Inferior parietal cortex (tissue), 1 donor: Measurements from ENCODE around the gene SPINT4.
"Not testable (repeated sequence)": the region's sequence is repeated elsewhere in the genome, so short reads cannot be mapped to it uniquely, and the experiment has no call there.

Experiments
- DNase-seq: peaks from one replicate; pipeline ENCODE4 v3.0.0-alpha.2; 2016; ENCODE audit errors: extremely low spot score

Gene SPINT4

DNA sequence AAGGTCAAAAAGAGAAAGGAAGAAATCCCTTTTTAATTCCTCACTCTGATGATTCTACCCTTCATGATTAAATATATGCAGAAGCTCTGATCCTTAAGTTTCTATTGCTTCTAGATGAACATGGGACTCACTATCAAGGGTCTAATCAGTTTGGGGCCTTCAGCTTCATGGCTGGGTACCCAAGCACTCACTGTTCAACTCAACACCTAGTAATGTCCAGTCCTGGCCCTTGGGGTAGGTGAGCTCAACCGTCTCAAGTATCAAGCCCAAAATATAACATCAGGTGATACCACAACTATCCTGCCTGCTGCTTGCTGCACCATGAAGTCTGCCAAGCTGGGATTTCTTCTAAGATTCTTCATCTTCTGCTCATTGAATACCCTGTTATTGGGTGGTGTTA lies at the start of gene SPINT4:
SPINT4 (plus strand) TSS at position 301 of the 400 bp plus-strand sequence; CDS start at position 322, 21 bp downstream.
- DNase-seq: no peak

DNA sequence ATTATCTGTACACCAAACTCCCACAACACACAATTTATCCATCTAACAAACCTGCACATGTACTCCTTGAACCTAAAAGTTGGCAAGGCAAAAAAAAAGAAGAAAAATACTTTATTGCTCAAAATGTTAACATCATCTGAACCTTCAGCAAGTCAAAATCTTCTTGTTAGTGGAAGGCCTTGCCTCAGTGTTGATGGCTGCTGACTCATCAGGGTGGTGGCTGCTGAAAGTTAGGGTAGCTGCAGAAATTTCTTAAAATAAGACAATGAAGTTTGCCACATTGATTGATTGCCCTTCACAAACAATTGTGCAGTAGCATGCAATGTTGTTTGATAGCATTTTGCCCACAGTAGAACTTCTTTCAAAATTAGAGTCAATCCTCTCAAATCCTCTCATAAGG lies 49.4 kb upstream of the SPINT4 start:
- DNase-seq: no peak

DNA sequence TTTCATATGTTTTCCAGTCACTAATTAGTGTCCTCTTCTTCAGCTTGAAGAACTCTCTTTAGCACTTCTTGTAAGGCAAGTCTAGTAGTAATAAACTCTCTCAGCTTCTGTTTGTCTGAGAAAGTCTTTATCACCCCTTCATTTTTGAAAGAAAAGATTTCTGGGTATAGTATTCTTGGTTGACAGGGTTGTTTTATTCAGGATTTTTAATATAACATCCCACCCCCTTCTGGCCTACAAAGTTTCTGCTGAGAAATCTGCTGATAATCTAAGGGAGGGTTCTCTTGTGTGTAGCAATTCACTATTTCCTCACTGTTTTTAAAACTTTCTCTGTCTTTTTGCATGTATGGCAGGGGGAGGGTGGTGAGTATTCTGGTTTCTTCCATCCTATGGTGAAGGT lies 42.5 kb upstream of the SPINT4 start:
- DNase-seq: no peak

DNA sequence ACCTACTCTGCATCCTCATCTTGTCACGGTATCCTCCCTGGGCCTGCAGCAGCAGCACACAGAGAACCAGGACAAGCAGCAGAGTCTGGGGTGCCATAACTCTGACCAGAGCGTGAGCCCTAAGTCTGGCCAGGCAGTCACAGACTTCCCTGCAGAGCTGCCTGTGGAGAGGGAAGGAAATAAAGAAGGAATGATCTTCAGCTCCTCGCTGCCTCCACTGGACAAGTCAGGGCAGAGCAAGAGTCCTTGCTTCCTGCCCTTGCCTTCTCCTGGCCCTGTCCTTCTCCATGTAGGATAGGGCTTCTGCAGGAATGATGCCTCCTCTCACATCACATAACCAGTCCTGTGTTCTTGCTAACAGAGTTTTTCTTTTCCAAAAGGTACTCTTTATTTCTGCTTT lies 36.3 kb upstream of the SPINT4 start:
- no peak for DNase-seq

DNA sequence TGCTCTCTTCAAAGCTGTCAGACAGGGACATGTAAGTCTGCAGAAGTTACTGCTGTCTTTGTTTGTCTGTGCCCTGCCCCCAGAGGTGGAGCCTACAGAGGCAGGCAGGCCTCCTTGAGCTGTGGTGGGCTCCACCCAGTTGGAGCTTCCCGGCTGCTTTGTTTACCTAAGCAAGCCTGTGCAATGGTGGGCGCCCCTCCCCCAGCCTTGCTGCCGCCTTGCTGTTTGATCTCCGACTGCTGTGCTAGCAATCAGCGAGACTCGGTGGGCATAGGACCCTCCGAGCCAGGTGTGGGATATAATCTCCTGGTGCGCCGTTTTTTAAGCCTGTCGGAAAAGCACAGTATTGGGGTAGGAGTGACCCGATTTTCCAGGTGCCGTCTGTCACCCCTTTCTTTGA lies 28.8 kb upstream of the SPINT4 start:
- not testable (repeated sequence) for DNase-seq

DNA sequence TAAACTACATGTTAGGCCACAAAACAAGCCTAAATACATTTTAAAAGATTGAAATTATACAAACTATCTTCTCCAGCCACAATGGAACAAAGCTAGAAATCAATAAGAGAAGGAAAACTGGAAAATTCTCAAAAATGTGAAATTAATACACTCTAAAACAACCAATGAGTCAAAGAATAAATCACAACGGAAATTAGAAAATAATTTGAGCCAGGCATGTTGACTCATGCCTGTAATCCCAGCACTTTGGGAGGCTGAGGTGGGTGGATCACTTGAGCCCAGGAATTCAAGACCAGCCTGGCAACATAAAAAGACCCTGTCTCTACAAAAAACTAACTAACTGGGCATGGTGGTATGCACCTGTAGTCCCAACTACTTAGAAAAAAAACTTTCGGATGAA lies 26.7 kb upstream of the SPINT4 start:
- no peak for DNase-seq

DNA sequence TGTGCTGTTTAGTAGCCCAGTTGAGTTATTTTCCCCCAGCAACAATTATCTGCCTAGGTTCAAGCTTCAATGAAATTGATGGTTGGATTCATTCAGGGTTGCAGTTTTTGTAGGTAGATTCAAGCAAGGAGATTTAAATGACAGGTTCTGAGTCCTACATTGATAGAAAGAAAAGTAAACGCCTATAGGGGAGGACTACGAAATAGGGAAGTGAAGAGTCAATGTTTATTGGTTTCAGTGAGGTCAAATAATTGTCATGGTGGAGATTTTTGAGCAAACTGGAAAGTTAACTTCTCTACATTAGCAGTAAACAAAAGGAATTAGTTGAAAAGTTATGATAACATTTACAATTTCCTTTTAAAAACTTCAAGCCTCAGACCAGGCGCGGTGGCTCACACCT lies 21.0 kb upstream of the SPINT4 start:
- no peak for DNase-seq

DNA sequence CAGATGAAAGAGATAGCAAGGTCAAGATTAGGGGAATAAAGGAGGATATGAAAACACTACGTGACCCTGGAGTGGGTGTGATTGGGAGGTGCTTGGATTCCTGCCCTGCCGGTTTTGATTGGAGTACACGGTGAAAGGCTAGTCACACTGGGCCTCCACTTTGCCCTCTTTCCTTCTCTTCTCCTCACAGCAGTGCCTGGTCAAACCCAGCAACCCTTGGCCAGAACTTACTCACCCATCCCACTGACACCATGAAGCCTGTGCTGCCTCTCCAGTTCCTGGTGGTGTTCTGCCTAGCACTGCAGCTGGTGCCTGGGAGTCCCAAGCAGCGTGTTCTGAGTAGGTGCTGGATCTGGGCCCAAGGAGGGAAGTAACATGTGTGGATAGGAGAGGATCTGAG lies 20.3 kb upstream of the SPINT4 start, which contains the start of gene WFDC13:
WFDC13 (plus strand) TSS at position 166 of the 400 bp plus-strand sequence; CDS start at position 252, 86 bp downstream.
- no peak for DNase-seq

DNA sequence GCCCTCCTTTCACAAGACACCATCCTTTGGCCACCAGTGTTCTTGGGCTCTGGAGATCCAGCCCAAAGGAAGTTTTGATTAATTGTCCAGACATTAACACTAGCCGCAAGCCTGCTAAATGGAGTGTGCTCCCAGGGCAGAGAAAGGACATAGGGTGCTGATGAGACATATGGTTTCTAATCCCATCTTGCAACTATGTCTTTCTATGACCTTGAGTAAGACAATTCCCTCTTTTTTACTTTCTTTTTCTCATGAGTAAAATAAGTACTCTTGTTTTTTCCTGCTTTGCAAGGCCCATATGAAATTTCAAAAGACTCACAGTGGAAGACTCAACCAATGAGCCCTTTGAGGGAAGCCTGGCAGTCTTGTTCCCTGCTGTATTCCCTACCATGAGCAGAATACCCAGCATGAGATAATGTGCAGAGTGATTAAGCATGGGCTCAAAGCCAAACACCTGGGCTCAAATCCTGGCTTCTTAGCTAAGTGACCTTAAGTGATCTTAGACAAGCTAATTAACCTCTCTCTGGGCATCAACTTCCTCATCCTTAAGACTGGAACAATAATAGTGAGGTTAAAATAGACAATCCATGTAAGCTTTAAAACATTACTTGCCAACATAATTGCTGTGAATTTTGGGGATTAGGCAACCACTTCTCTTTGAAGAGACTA lies 17.0 kb upstream of the SPINT4 start, which contains the start of gene WFDC10B:
WFDC10B (minus strand) TSS at position 51 of the 669 bp plus-strand sequence. CDS start 19,027 bp downstream, outside the sequence.
- no peak for DNase-seq

DNA sequence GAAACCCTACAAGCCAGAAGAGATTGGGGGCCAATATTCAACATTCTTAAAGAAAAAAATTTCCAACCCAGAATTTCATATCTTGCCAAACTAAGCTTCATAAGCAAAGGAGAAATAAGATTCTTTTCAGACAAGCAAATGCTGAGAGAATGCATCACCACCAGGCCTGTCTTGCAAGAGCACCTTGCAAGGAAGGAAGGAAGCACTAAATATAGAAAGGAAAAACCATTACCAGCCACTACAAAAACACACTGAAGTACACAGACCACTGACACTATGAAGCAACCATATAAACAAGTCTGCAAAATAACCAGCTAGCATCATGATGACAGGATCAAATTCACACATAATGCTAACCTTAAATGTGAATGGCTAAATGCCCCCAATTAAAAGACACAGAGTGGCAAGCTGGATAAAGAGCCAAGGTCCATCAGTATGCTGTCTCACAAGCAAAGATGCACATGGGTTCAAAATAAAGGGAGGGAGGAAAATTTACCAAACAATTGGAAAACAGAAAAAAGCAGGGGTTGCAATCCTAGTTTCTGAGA lies 5.9 kb upstream of the SPINT4 start:
- DNase-seq: not testable (repeated sequence)

DNA sequence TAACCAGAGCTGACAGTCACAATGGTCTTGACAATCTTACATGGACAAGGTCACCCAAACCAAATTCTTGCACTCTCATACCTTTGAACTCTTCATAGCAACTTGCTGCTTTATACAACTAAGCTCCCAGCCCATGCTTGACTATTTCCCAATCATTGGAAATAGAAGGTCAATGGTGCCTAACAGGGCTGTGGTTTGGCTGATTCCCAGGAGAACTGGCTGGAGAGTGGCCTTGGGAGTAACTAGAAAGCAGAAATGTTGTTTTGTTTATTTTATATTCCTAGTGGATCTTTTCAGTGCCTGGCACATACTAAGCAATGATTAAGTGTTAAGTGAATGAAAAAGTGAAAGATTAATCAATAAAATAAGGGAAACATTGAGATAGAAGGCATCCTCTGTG lies 3.0 kb downstream of the SPINT4 start:
- no peak for DNase-seq

DNA sequence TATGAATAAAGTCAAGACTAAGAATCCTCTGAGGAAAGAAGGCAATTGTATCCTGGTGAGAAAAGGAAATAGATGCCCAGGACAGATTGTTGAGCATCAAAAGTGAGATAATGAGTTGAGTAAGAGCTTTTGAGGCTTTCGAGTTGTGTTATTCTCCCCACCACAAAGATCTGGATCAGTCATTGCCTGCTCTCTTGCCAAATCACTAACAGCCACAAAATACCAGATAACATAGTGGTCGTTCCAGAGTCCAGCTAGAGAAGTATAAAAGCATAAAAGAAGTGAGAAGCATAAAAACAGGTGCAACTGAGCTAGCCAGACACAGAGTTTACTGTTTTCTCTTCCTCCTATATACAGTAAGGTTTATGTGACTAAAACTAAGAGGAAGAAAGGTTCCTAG lies 4.9 kb downstream of the SPINT4 start:
- no peak for DNase-seq

DNA sequence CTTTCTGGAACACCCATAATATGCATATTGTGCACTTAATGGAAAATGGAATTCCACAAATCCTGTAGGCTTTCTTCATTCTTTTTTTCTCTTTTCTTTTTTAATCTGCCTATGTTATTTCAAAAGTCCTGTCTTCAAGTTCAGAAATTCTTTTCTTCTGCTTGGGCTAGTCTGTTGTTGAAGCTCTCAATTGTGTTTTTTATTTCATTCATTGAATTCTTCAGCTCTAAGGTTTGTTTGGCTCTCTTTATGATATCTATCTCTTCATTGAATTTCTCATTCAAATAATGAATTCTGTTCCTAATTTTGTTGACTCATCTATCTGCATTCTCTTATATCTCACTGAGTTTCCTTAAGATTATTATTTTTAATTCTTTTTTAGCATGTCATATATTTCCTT lies 10.1 kb downstream of the SPINT4 start:
- DNase-seq: no peak

DNA sequence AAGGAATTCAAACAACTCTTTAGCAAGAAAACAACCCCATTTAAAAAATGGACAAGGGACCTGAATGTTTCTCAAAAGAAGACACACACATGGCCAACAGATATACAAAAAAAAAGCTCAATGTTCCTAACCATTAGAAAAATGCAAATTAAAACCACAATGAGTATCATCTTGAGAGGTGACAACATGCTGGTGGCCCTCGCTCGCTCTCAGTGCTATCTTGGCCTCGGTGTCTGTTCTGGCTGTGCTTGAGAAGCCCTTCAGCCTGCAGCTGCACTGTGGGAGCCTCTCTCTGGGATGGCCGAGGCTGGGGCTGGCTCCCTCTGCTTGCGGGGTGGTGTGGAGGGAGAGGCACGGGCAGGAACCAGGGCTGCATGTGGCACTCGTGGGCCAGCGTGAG lies 13.4 kb downstream of the SPINT4 start:
- DNase-seq: no peak

DNA sequence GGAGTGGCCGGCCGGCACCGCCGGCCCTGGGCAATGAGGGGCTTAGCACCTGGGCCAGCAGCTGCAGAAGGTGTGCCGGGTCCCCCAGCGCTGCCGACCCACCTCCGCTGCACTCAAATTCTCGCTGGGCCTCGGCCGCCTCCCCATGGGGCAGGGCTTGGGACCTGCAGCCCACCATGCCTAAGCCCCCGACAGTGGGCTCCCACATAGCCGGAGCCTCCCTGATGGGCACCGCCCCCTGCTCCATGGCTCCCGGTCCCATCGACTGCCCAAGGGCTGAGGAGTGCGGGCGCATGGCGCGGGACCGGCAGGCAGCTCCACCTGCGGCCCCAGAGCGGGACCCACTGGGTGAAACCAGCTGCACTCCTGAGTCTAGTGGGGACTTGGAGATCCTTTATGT lies 13.8 kb downstream of the SPINT4 start:
- no peak for DNase-seq

DNA sequence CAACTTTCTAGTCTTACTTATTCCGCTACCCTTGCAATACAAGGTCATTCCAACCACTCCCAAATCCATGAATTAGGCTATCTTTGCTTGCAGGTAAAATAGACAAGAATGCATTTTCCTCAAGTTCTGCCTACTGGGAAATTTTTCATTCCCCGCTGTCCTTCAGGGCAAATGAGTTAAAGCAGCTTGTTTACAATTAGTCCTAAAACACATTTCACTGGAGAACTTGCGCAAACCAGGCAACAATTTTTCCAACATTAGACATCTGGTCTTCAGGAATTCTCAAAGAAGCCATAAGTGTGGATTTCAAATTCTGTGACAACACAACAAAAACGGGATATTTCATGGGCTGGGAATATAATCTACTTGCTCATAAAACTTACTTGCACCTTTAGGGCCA lies 20.4 kb downstream of the SPINT4 start:
- no peak for DNase-seq

DNA sequence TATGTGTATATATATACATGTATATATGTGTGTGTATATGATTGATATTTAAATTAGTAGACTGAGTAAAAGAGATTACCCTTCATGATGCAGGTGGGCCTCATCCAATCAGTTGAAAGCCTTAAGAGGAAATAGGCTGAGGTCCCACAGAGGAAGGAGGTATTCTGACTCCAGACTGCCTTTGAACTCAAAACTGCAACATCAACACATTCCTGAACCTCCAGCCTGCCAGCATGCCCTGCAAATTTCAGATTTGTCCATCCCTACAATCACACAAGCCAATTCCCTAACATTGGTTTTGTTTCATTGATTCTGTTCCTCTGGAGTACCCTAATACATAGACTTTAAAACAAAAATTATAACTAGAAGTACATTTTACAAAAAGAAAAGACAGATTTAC lies 22.9 kb downstream of the SPINT4 start:
- DNase-seq: no peak

DNA sequence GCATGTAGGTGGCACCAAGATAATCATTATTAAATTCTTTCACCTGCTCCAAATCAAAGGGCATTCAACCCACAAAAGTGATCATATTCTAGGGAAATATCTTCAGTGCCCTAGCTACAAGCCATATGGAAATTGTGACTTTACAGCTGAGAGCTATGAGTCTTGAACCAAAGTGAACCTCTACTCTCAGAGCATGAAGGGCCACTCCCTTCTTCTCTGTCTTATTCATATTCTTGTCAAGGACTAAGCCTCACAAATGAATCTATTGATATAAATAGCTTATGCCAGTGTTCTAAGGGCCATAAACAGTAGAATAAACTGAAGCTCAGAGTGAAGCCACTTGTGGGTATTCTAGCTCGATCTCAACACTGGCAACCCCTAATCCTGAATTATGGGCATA lies 29.6 kb downstream of the SPINT4 start:
- no peak for DNase-seq

DNA sequence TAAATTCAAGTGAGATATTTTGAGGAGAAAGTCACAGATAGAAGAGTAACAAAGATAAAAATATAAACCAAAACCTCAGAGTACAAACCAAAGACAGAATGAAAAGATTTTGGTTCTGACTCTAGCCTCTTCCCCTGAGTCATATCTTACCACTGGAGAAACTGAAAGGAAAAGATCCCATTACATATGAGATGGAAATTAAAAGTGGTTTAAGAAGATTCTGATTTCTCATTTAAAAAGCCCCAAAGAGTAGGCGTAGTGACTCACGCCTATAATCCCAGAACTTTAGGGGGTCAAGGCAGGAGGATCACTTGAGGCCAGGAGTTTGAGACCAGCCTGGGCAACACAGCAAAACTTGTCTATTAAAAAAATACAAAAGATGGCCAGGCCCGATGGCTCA lies 30.6 kb downstream of the SPINT4 start:
- DNase-seq: no peak

DNA sequence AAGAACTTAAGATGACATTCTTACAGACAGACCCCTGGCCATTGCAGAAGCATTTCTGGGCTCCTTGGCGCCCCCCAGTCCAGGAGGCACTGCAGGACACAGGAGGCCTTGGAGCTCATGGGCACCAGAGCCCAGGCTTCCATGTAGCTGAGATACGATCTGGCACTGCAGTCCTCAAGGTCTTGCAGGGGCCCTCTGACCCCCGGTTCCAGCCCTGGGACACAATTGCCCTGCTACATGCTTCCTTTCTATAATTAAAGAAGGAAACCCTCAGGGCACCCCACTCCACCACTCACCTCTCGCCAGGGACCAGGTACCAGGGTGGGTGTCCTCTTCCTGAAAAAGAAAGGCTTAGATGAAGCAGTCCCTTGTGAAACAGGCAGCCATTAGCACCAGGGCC lies 35.9 kb downstream of the SPINT4 start:
- no peak for DNase-seq

DNA sequence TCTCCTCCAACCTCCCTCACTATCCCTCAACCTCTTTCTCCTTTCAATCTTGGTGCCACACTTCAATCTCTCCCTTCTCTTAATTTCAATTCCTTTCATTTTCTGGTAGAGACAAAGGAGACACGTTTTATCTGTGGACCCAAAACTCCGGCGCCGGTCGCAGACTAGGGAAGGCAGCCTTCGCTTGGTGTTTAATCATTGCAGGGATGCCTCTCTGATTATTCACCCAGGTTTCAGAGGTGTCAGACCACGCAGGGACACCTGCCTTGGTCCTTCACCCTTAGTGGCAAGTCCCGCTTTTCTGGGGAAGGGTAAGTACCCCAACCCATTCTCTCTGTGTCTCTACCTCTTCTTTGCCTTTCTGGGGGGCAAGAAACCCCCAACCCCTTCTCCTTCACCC lies 37.8 kb downstream of the SPINT4 start:
- DNase-seq: not testable (repeated sequence)

DNA sequence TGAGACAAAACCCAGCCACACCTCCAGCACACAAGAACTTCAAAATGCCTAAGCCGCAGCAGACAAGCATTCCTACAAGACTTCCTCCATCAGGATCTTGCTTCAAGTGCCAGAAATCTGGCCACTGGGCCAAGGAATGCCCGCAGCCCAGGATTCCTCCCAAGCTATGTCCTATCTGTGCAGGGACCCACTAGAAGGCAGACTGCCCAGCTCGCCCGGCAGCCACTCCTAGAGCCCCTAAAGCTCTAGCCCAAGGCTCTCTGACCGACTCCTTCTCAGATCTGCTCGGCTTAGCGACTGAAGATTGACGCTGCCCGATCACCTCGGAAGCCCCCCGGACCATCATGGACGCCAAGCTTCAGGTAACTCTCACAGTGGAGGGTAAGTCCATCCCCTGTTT lies 39.8 kb downstream of the SPINT4 start:
- DNase-seq: not testable (repeated sequence)

DNA sequence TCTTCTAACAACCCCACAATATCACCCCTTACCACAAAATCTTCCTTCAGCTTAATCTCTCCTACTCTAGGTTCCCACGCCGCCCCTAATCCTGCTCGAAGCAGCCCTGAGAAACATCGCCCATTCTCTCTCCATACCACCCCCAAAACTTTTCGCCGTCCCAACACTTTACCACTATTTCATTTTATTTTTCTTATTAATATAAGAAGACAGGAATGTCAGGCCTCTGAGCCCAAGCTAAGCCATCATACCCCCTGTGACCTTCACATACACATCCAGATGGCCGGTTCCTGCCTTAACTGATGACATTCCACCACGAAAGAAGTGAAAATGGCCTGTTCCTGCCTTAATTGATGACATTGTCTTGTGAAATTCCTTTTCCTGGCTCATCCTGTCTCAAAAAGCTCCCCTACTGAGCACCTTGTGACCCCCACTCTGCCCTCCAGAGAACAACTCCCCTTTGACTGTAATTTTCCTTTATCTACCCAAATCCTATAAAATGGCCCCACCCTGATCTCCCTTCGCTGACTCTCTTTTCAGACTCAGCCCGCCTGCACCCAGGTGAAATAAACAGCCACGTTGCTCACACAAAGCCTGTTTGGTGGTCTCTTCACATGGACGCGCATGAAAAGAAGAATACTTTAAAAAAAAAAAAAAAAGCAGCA lies 42.6 kb downstream of the SPINT4 start:
- not testable (repeated sequence) for DNase-seq
